RWPE1 (cell line): ENCODE results near the gene NAB1.
A peak's percentile ranks its signal among the peaks of the same experiment; 100 is the strongest.

Source experiments
- CTCF ChIA-PET: fragments of 350-600 bp; sonication (Branson Sonifier 250); formaldehyde crosslinking; extraction: SDS; loops from one replicate; lab custom pipeline; 2021; lab: Yijun Ruan, JAX
- POLR2A ChIA-PET: fragments of 400-600 bp; formaldehyde crosslinking; extraction: SDS; loops from one replicate; lab custom pipeline; 2020; ENCODE audit warnings: antibody characterized with exemption; ENCODE audit not compliant: low non-redundant PET; lab: Yijun Ruan, JAX
- DNase-seq: peaks from one replicate; pipeline ENCODE4 v3.0.0; 2012; ENCODE audit warnings: low spot score
- H3K27ac ChIP-seq: fragments of 450-650 bp; 2 replicates; pipeline ENCODE4 v1.5.1; 2017
- CTCF ChIP-seq: fragments of 450-650 bp; conservative IDR thresholded peaks from 2 replicates; pipeline ENCODE4 v1.5.1; 2017; ENCODE audit warnings: low read depth, mild to moderate bottlenecking

Gene NAB1

GRCh38 chr2:190649035-190649797 is at the start of gene NAB1:
Gene NAB1 (plus strand): TSS chr2:190649083. CDS start chr2:190659177, 10,094 bp downstream.
- POLR2A ChIA-PET = no interaction called here
- no peak for TF ChIP-seq CTCF
- peak within 1 kb of the TSS; percentile 99 for H3K27ac ChIP-seq
- CTCF ChIA-PET = interaction anchor here (0.7 to 0.9 kb wide), 2 partner anchors 11 to 199 kb away, joined by 3 read pairs; no protein-coding TSS in a partner anchor
- peak; percentile 49 for DNase-seq

- ChIA-PET POLR2A (no interaction called here), CTCF (interaction anchor here (0.5 kb wide), 1 partner anchor 33 kb away, joined by 3 read pairs; no protein-coding TSS in a partner anchor)
- no peak for TF ChIP-seq CTCF
- DNase-seq = no peak
- H3K27ac ChIP-seq = no peak overlapping the region; the same call in 1 of the 2 replicates
These were observed 49.2 kb upstream of the NAB1 start for GRCh38 chr2:190599546-190600220.

- CTCF ChIA-PET = no interaction called here
- H3K27ac ChIP-seq = no peak overlapping the region
- TF ChIP-seq CTCF = no peak
- no peak for DNase-seq
- POLR2A ChIA-PET = no interaction called here
These were observed 48.4 kb upstream of the NAB1 start for GRCh38 chr2:190600293-190601103.

GRCh38 chr2:190603374-190603773 is 45.5 kb upstream of the NAB1 start:
- no peak overlapping the region for H3K27ac ChIP-seq
- CTCF ChIA-PET = no interaction called here
- POLR2A ChIA-PET = interaction anchor here (0.5 kb wide), 1 partner anchor 47 kb away, joined by 3 read pairs; no protein-coding TSS in a partner anchor
- TF ChIP-seq CTCF = no peak
- DNase-seq = no peak

- POLR2A ChIA-PET = interaction anchor here (0.6 kb wide), 1 partner anchor 203 kb away, joined by 4 read pairs; no protein-coding TSS in a partner anchor
- TF ChIP-seq CTCF = no peak
- H3K27ac ChIP-seq = peak overlapping the region; percentile 96
- CTCF ChIA-PET = interaction anchor here (0.6 kb wide), 1 partner anchor 759 kb away, joined by 3 read pairs; no protein-coding TSS in a partner anchor
- DNase-seq = peak; percentile 56
These were observed 41.8 kb upstream of the NAB1 start for GRCh38 chr2:190607014-190607597.
